ENCODE data around the gene FAF1.

- TF ChIP-seq CHD2 (IDR thresholded peaks at IDR 0.05; ENCODE audit: low read length, partially characterized antibody) (no peak), GABPA (IDR thresholded peaks at IDR 0.05; ENCODE audit: low read depth) (no peak), CTCF (IDR thresholded peaks at IDR 0.05) (no peak), POLR2AphosphoS5 (IDR thresholded peaks at IDR 0.05; ENCODE audit: low read depth, low read length) (no peak), RAD21 (IDR thresholded peaks at IDR 0.05; ENCODE audit: low read length) (no peak), SMC3 (IDR thresholded peaks at IDR 0.05; ENCODE audit: low read depth, low read length) (no peak), RXRA (IDR thresholded peaks at IDR 0.05; ENCODE audit: borderline replicate concordance, low read depth) (no peak), MAX (IDR thresholded peaks at IDR 0.05; ENCODE audit: low read depth) (no peak), NRF1 (IDR thresholded peaks at IDR 0.05; ENCODE audit: low read depth, low read length) (no peak), RFX5 (IDR thresholded peaks at IDR 0.05; ENCODE audit: low read length) (no peak), EZH2phosphoT487 (IDR thresholded peaks at IDR 0.05; ENCODE audit: borderline replicate concordance, low read depth) (no peak), YY1 (IDR thresholded peaks at IDR 0.05; ENCODE audit: low read depth) (no peak), USF2 (IDR thresholded peaks at IDR 0.05; ENCODE audit: borderline replicate concordance, low read depth, low read length) (no peak), EP300 (IDR thresholded peaks at IDR 0.05; ENCODE audit: borderline replicate concordance in 1 of 2, low read depth in 1 of 2, low read length in 1 of 2) (no peak)
Observed at GRCh38 chr1:50593515-50593914, 366.6 kb downstream of the FAF1 start.
